Upper lobe of right lung (tissue), 1 donor: ENCODE results near the gene KRT40. TPM values are rescaled to one million over a fixed set of nuclear protein-coding genes. Genes with fewer than 3 reads are reported as not detected.

Source experiments
- ATAC-seq: fragments of 200-7000 bp; cut with Tn5 transposase; one replicate; pipeline ENCODE4 v1.9.1; 2020; ENCODE audit warnings: mild to moderate bottlenecking, moderate library complexity
- DNase-seq: peaks from one replicate; pipeline ENCODE4 v3.0.0-alpha.2; 2020
- H3K27ac ChIP-seq: fragments of 200-600 bp; one replicate; pipeline ENCODE4 v1.8.0; 2022
- H3K27me3 ChIP-seq: fragments of 200-600 bp; one replicate; pipeline ENCODE4 v1.8.0; 2022; ENCODE audit warnings: mild to moderate bottlenecking
- H3K36me3 ChIP-seq: fragments of 200-600 bp; one replicate; pipeline ENCODE4 v1.8.0; 2022
- H3K4me1 ChIP-seq: fragments of 200-600 bp; one replicate; pipeline ENCODE4 v1.8.0; 2022
- H3K4me3 ChIP-seq: fragments of 200-600 bp; one replicate; pipeline ENCODE4 v1.8.0; 2022; ENCODE audit warnings: mild to moderate bottlenecking
- H3K9me3 ChIP-seq: fragments of 200-600 bp; one replicate; pipeline ENCODE4 v1.8.0; 2022
- intact Hi-C: fragments of 100-400 bp; cut with DNase I; formaldehyde crosslinking; loops from one replicate; pipeline ENCODE4 v1.11.0; 2022
- total RNA-seq: library from RNA; stranded (reverse); fragmentation: NEBNext Ultra II Directional; extraction: Animal tissue kit (Norgen Biotek cat#: 25700); gene quantifications from one replicate; pipeline ENCODE4 v1.2.1, GENCODE V29; 2021
- TF ChIP-seq, protein P1 (sequence below): fragments of 200-600 bp; IDR thresholded peaks from one replicate; pipeline ENCODE4 v1.8.0; 2022; ENCODE audit warnings: antibody characterized with exemption
- donor health status: DM: no; HTN: yes; CAD: no; lungs with severe emphysema.

KRT40 gene
- total RNA-seq, 1 donor from 2014 or later = not detected

DNA sequence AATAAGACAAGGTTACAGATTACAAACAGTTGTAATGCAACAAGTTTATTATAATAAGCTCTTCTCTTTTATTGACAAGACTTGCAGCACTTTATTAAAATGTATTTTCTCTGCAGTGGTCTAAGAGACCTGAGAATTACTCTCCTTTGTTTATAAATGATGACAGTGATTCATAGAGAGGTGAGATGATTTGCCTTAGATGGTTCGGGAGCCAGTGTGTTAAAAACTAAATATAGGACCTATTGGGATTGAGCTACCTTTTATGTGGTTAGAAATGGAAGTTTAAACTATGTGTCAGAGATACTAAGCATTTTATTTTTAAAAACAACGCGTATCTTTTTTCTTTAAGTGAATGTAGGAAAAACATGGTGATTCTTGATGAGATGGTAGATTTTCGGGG is 12.7 kb upstream of the KRT40 start:
- DNase-seq (no peak), ATAC-seq (no peak)
- no peak overlapping the region for H3K27ac ChIP-seq
- H3K4me1 ChIP-seq = no peaks in the 10 kb centered on the region
- H3K27me3 ChIP-seq = peaks cover 16% of the 10 kb centered on the region
- no peaks in the 10 kb centered on the region for H3K9me3 ChIP-seq
- H3K4me3 ChIP-seq = no peak overlapping the region
- TF ChIP-seq, protein P1, sequence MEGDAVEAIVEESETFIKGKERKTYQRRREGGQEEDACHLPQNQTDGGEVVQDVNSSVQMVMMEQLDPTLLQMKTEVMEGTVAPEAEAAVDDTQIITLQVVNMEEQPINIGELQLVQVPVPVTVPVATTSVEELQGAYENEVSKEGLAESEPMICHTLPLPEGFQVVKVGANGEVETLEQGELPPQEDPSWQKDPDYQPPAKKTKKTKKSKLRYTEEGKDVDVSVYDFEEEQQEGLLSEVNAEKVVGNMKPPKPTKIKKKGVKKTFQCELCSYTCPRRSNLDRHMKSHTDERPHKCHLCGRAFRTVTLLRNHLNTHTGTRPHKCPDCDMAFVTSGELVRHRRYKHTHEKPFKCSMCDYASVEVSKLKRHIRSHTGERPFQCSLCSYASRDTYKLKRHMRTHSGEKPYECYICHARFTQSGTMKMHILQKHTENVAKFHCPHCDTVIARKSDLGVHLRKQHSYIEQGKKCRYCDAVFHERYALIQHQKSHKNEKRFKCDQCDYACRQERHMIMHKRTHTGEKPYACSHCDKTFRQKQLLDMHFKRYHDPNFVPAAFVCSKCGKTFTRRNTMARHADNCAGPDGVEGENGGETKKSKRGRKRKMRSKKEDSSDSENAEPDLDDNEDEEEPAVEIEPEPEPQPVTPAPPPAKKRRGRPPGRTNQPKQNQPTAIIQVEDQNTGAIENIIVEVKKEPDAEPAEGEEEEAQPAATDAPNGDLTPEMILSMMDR = no peak
- intact Hi-C loops = no loop called here
- no peaks in the 10 kb centered on the region for H3K36me3 ChIP-seq

GRCh38 chr17:40995116-40995515 is 11.0 kb upstream of the KRT40 start:
- no peaks in the 10 kb centered on the region for H3K4me1 ChIP-seq
- peaks cover 23% of the 10 kb centered on the region for H3K27me3 ChIP-seq
- DNase-seq (no peak), ATAC-seq (no peak)
- TF ChIP-seq, protein P1 = no peak
- intact Hi-C loops = no loop called here
- no peak overlapping the region for H3K27ac ChIP-seq
- H3K9me3 ChIP-seq = no peaks in the 10 kb centered on the region
- H3K4me3 ChIP-seq = no peak overlapping the region
- H3K36me3 ChIP-seq = no peaks in the 10 kb centered on the region

GRCh38 chr17:40993839-40994238 is 9.7 kb upstream of the KRT40 start, which contains the start of gene KRTAP3-3:
TSS of gene KRTAP3-3 (minus strand) at chr17:40994164. CDS start at chr17:40994097, 67 bp downstream.
- Histone ChIP-seq H3K27me3 (peaks cover 23% of the 10 kb centered on the region), H3K36me3 (no peaks in the 10 kb centered on the region)

GRCh38 chr17:40993084-40993483 is 9.0 kb upstream of the KRT40 start:
- Histone ChIP-seq H3K27ac (no peak overlapping the region), H3K9me3 (no peaks in the 10 kb centered on the region), H3K4me3 (no peak overlapping the region), H3K4me1 (no peaks in the 10 kb centered on the region), H3K27me3 (peaks cover 23% of the 10 kb centered on the region), H3K36me3 (no peaks in the 10 kb centered on the region)
- ATAC-seq (no peak), DNase-seq (no peak)
- TF ChIP-seq, protein P1 = no peak
- intact Hi-C loops = no loop called here

More at GRCh38 chr17:40993839-40994238, 9.7 kb upstream of the KRT40 start, which contains the start of gene KRTAP3-3:
- Histone ChIP-seq H3K9me3 (no peaks in the 10 kb centered on the region), H3K4me1 (no peaks in the 10 kb centered on the region), H3K4me3 (no peak within 1 kb of the TSS), H3K27ac (no peak within 1 kb of the TSS)
- TF ChIP-seq, protein P1 = no peak
- DNase-seq = no peak
- ATAC-seq = no peak
- intact Hi-C loops = no loop called here

DNA sequence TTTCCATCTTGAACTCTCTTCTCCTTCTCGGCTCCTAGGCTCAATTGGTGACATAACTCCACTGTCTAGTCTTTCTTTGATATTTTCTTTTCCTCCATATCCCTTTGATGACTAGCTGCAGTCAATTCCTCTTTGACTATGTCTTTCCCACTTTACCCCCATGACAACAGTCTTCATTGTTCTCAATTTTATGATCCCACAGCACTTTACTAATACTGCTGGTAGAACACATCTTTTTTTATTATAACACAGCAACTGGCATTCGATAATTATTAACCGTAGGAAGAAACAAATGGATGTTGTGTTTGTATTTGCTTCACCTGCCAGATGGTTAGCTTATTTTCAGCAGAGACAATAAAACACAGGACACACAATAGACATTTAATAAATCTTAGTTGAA is 8.5 kb upstream of the KRT40 start:
- Histone ChIP-seq H3K27ac (no peak overlapping the region), H3K36me3 (no peaks in the 10 kb centered on the region), H3K4me1 (no peaks in the 10 kb centered on the region), H3K4me3 (no peak overlapping the region), H3K9me3 (no peaks in the 10 kb centered on the region), H3K27me3 (peaks cover 23% of the 10 kb centered on the region)
- intact Hi-C loops = no loop called here
- TF ChIP-seq, protein P1 = no peak
- ATAC-seq = no peak
- no peak for DNase-seq

DNA sequence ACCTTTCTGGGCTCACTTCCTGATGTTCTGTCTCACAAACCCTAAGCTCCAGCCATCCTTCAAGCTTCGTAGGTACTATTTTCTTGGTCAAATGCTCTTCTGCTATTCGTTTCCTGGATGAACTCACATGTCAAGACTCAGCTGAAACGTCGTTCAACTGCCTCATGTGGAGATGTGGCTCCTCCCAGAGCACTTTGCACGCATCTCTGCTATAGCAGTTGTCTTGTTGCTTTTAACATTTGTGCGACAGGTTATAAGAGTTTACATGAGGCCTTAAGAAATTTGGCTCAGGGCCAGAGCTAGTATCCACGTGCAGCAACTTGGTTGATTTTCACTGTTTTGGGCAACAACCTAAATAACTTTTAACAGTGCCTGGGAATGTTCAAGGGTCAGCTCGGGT is 2.8 kb upstream of the KRT40 start:
- no peaks in the 10 kb centered on the region for H3K36me3 ChIP-seq
- intact Hi-C loops = no loop called here
- ATAC-seq = no peak
- H3K4me1 ChIP-seq = no peaks in the 10 kb centered on the region
- no peak overlapping the region for H3K4me3 ChIP-seq
- H3K9me3 ChIP-seq = no peaks in the 10 kb centered on the region
- H3K27ac ChIP-seq = no peak overlapping the region
- H3K27me3 ChIP-seq = peaks cover 7% of the 10 kb centered on the region
- no peak for DNase-seq
- TF ChIP-seq, protein P1 = no peak
